SKM-1 (cell line): ENCODE results near the gene RNF123.
"Not testable (repeated sequence)": the region's sequence is repeated elsewhere in the genome, so short reads cannot be mapped to it uniquely, and the experiment has no call there.

Source experiments
- DNase-seq: peaks from one replicate; lab custom pipeline; 2025; ENCODE audit not compliant: unreplicated experiment; lab: John Stamatoyannopoulos, UW

The RNF123 gene

GRCh38 chr3:49738067-49738713 lies 48.8 kb downstream of the RNF123 start:
- no peak for DNase-seq

GRCh38 chr3:49740427-49740826 lies 51.1 kb downstream of the RNF123 start:
- no peak for DNase-seq

GRCh38 chr3:49745986-49746385 lies 56.6 kb downstream of the RNF123 start:
- no peak for DNase-seq

GRCh38 chr3:49747792-49748480 lies 58.6 kb downstream of the RNF123 start:
- DNase-seq = no peak

- not testable (repeated sequence) for DNase-seq
These were observed 59.5 kb downstream of the RNF123 start for GRCh38 chr3:49748874-49749273.

GRCh38 chr3:49750056-49750455 lies 60.7 kb downstream of the RNF123 start:
- no peak for DNase-seq

- no peak for DNase-seq
These were observed 62.1 kb downstream of the RNF123 start for GRCh38 chr3:49751501-49751900.

- DNase-seq = no peak
These were observed 65.2 kb downstream of the RNF123 start for GRCh38 chr3:49754536-49754935.

GRCh38 chr3:49756036-49756435 lies 66.7 kb downstream of the RNF123 start:
- DNase-seq = no peak

- no peak for DNase-seq
These were observed 67.8 kb downstream of the RNF123 start for GRCh38 chr3:49757197-49757596.

- DNase-seq = no peak
These were observed 69.9 kb downstream of the RNF123 start for GRCh38 chr3:49759226-49759625.

GRCh38 chr3:49761661-49762060 lies 72.3 kb downstream of the RNF123 start:
- no peak for DNase-seq

GRCh38 chr3:49763981-49764380 lies 74.6 kb downstream of the RNF123 start:
- DNase-seq = no peak

GRCh38 chr3:49769286-49769915 lies 80.0 kb downstream of the RNF123 start:
- DNase-seq = no peak

- no peak for DNase-seq
These were observed 80.6 kb downstream of the RNF123 start for GRCh38 chr3:49769926-49770325.
